GM04503 (cell line): ENCODE data around the gene MEIOB.
"Not testable (repeated sequence)": the region's sequence is repeated elsewhere in the genome, so short reads cannot be mapped to it uniquely, and the experiment has no call there.

Source experiments
- DNase-seq: peaks from one replicate; pipeline ENCODE4 v3.0.0-alpha.2; 2012; ENCODE audit warnings: low read depth

The MEIOB gene

GRCh38 chr16:1810106-1810505 is 61.9 kb downstream of the MEIOB start:
- DNase-seq = no peak

GRCh38 chr16:1809281-1809801 is 62.6 kb downstream of the MEIOB start:
- no peak for DNase-seq

DNA sequence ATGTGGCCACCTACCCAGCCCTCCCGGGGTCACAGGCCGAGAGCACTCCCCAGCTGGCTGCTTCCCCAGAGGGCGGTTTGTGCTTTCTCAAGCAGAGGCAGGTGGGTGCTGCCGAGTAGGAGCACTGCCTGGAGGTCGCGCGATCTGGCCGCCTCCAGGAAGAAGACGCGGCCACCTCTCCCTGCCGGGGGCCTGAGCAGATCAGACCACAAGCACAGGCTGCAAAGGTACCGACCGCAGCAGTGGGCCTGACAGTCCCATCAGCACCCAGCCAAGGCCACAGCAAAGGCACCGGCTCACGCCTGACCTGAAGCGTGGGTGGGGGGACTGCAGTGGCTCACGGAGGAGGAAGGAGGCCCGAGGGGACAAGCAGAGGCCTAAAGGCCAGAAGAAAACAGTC is 63.3 kb downstream of the MEIOB start:
- no peak for DNase-seq

DNA sequence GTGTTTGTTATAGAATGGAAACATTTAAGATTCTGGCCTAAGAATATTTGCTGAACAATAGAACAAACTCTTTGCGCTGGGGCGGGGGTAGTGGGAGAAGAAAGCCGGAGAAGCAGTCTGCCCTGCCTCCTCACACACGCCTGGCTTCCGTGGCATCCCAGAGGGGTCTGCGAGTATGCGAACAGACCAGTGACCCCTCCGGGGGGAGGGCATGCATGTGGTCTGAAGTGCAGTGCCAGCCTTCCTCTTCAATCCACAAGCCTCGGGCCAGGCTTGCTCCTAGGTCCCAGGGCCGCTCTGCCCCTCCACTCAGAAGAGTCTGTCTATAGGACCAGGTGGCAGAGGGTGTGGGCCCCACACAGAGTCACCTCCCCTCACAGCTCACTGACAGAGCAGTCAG is 64.3 kb downstream of the MEIOB start:
- no peak for DNase-seq

DNA sequence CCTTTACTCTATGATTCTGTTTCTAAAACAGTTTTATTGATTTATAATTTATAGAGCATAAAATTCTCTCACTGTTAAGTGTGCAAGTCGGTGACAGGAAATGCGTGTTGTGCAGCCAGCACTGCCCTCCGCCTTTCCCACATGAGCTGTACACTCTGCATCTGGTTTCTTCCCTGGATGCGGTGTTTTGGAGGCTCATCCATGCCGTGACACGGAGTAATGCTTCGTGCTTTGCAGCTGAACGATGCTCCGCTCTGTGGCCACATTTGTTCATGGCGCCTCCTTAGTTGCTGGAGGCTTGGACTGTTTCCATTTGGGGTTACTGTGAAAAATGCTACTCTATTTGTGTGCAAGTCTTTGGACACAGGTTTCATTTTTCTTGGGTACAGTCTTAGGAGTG is 71.3 kb downstream of the MEIOB start:
- peak; percentile 72 for DNase-seq

- DNase-seq = not testable (repeated sequence)
These were observed 72.7 kb downstream of the MEIOB start for GRCh38 chr16:1799263-1799662.

- DNase-seq = no peak
These were observed 76.9 kb downstream of the MEIOB start for GRCh38 chr16:1794908-1795666.

DNA sequence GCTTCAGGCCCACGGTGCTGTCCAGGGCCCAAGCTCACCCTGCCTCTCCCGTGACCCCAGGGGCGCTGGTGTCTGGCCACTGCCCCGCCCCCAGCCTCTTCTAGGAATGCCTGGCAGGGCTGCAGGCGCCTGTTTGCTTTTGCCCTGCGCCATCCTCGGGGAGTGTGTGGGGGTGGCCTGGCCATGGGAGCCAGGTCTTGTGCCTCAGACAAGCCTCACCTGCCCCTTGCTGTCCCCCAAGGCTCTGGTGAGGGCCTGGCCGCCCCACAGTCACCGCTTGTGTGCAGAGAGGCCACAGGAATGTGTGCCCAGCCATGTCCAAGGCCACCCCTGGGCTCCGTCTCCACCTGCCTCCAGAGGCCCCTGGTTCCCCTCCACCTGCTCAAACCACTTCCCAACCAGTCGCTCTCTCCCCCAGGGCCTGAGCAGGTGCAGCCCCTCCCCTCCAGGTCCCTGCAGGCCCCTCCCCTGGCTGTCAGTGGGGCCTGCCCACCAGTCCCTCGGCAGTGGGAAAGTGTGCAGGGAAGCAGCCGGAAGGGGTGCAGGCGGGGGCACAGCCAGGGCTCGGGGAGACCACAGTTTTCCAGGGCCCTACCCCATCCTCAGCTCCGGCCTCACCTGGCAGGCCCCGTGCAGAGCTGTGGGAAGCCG is 77.6 kb downstream of the MEIOB start:
- DNase-seq = no peak

DNA sequence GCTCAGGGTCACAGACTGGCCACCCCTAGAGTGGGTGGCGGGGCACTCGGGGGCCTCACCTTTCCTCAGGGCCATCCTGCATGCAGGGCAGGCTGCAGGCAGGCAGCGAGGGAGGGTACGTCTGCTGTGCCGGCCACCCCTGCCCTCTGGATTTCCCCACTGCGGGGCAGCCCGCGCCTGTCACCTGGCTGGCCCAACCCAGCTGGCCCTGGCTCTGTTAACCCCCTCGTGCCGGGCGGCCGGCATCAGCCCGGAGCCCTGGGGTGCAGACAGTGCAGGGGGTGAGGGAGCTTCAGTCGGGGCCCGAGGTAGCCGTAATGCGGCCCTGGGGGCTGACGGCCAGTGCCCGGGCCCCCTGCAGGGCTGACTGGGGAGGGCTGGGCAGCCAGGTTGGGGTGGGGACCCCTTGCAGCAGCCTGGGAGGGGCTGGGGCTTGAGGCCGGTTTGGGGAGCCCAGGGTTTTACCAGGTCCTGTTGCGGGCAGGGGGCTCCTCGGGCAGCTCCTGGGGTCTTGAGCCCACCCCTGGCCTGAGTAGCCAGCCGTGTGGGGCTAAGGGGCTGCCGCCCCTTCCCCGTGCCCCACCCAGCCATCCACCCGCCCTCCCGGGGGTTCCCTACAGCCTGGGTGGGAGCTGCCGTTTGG is 78.3 kb downstream of the MEIOB start, which contains the start of gene IGFALS:
IGFALS (minus strand) TSS at position 128 of the 643 bp plus-strand sequence; CDS start at position 75, 53 bp downstream.
- DNase-seq = no peak

GRCh38 chr16:1792836-1793577 is 79.0 kb downstream of the MEIOB start:
- no peak for DNase-seq

- DNase-seq = no peak
These were observed 79.8 kb downstream of the MEIOB start for GRCh38 chr16:1791943-1792812.

GRCh38 chr16:1791256-1791942 is 80.6 kb downstream of the MEIOB start:
- no peak for DNase-seq

GRCh38 chr16:1790611-1791255 is 81.2 kb downstream of the MEIOB start:
- DNase-seq = no peak

DNA sequence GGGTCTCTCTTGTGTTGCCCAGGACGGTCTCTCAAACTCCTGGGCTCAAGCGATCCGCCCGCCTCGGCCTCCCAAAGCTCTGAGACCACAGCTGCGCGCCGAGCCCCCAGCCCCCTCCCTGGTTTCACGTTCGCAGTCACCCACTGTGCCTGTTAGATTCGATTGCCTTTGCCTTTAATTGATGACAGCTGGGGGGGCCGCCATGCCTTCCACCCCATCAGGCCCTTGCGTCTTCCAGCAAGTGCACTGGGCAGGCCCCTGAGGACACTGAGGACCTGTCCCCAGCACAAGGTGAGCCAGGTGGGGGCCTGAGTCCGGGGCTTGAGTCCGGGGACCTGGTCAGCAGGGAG is 81.7 kb downstream of the MEIOB start:
- no peak for DNase-seq

- DNase-seq = no peak
These were observed 82.3 kb downstream of the MEIOB start for GRCh38 chr16:1789643-1790045.

DNA sequence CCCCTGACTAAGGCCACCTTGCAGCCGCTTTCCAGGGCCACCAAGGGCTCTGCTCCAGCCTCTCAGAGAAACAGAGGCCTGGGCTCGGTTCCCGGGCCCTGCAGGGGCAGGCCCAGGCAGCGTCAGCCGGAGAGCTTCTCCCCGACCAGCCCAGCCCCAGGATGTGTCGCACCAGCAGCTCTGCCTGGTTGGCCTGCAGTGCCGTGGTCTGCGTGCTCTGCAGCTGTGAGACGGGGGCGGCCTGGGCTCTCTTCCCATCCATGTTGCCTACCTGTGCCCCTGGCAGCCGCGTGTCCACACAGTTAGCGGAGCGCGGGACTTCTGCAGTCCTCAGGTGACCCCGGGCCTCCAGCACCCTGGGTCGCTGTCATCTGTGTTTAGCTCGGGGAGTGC is 83.3 kb downstream of the MEIOB start:
- no peak for DNase-seq

DNA sequence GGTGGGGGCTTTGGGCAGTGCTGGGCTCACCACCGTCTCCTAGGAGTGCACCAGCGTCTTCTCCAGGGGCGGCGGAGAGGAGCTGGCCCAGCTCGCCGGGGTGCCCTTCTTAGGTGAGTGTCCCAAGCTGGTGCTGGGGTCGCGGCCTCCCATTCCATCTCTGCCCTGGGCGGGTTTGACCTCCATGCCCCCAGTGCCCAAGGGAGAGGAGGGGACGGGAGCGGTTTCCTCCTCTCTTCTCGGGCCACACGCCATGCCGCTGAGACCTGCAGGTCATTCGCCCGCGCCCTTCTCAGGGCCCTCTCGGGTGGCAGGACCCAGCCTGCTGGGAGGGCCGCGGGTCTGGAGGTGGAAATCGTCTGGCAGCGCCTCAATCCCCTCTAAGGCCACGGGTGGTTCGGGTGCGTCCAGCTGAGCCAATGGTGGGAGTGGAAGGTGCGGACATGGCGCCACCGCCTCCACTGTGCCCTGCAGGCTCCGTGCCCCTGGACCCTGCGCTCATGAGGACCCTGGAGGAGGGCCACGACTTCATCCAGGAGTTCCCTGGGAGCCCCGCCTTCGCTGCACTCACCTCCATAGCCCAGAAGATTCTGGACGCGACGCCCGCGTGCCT is 83.8 kb downstream of the MEIOB start:
- no peak for DNase-seq

DNA sequence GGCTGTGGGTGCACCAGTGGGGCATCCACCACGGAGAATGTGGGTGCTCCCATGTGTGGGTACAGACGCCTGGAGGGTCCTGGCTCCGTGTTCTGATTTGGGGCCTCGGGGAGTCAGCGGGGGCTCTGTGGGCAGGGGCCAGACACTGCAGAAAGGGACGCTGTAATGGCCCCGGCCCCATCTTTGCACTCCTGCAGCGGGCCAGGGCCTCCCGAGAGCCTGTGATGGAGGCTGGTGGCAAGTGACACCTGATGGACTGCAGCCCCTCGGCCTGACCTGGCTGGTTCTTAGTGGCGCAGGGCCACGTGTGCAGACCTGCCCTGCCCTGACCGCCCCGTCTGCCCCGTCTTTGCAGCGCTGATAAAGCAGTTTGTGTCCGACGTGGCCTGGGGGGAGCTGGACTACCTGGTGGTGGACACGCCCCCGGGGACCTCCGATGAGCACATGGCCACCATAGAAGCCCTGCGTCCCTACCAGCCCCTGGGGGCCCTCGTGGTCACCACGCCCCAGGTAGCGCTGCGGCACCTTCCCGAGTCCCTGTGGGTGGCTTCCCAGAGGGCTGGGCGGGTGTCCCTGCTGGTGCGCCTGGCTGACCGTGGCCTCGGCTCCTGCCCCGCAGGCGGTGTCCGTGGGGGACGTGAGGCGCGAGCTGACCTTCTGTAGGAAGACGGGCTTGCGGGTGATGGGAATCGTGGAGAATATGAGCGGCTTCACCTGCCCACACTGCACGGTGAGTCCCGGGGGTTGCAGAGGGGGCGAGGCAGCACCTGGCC is 84.5 kb downstream of the MEIOB start:
- DNase-seq = no peak

DNA sequence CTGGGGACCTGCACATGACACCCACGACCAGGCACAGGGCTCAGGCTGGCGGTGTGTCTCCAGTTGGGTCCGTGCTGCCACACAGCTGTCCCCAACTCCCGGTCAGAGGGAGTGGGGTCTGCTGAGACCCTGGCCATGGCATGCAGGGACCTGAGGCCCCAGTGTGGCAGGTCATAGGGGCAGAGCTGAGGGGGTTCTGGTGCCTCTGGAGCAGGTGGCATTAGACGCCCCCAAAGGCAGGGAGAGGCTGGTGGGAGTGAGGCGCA is 85.0 kb downstream of the MEIOB start:
- DNase-seq = no peak
